Breast epithelium (tissue), 4 donors: ENCODE data around the gene RPUSD1. TPM values are rescaled to one million over a fixed set of nuclear protein-coding genes. Genes with fewer than 3 reads are reported as not detected.

Source experiments
- DNase-seq, 2 donors: peaks; one replicate each; pipeline ENCODE4 v3.0.0-alpha.2; 2019; ENCODE audit warnings: low spot score in 2 of 2
- H3K27ac ChIP-seq, 2 donors: fragments of 200-600 bp; sonication (generic) in 1 of 2; one replicate each; pipeline ENCODE4 v1.5.1; 2016 to 2019; ENCODE audit warnings: mild to moderate bottlenecking in 1 of 2
- H3K27me3 ChIP-seq, 2 donors: fragments of 200-600 bp; sonication (generic) in 1 of 2; one replicate each; pipeline versions ENCODE4 v1.5.1 to v1.6.0; 2017 to 2019; ENCODE audit warnings: control low read depth in 1 of 2, mild to moderate bottlenecking in 1 of 2
- H3K36me3 ChIP-seq: fragments of 200-600 bp; one replicate; pipeline ENCODE4 v1.5.1; 2019
- H3K4me1 ChIP-seq, 2 donors: fragments of 200-600 bp; sonication (generic); one replicate each; pipeline ENCODE4 v1.5.1; 2016 to 2019; ENCODE audit warnings: control low read depth in 1 of 2
- H3K4me3 ChIP-seq, 3 donors: fragments of 200-600 bp; sonication (generic); 1 replicate in 2 of 3; 2 replicates in 1 of 3; pipeline ENCODE4 v1.5.1; 2016 to 2019; ENCODE audit warnings: mild to moderate bottlenecking in 3 of 3, moderate library complexity in 2 of 3
- H3K9me3 ChIP-seq, 2 donors: fragments of 200-600 bp; sonication (generic) in 1 of 2; one replicate each; pipeline ENCODE4 v1.5.1; 2016 to 2019; ENCODE audit warnings: control low read depth in 1 of 2
- CTCF ChIP-seq, 3 donors: fragments of 450-650 bp; IDR thresholded peaks; one replicate each; pipeline ENCODE4 v1.5.1; 2016 to 2017; ENCODE audit warnings: antibody characterized with exemption in 3 of 3, mild to moderate bottlenecking in 3 of 3, moderate library complexity in 3 of 3
- POLR2A ChIP-seq: fragments of 450-650 bp; IDR thresholded peaks from one replicate; pipeline ENCODE4 v1.6.1; 2016; ENCODE audit warnings: antibody characterized with exemption, mild to moderate bottlenecking, moderate library complexity
- POLR2AphosphoS5 ChIP-seq, 3 donors: sonication (generic); formaldehyde crosslinking; IDR thresholded peaks; one replicate each; pipeline ENCODE4 v1.6.1; 2017; ENCODE audit warnings: antibody characterized with exemption in 3 of 3
- intact Hi-C: fragments of 100-400 bp; cut with DNase I; formaldehyde crosslinking; loops from one replicate; pipeline ENCODE4 v1.15.1; 2023; ENCODE audit warnings: low total_unique reads
- total RNA-seq, 3 donors: library from RNA; depleted of rRNA; stranded (reverse); fragments of >200 nt; gene quantifications; one replicate each; pipeline ENCODE4 v1.1.0, GENCODE V29; 2016

The RPUSD1 gene
- total RNA-seq, 3 donors from 2014 or later: 13.1 to 18.4 (median 16.1) TPM

GRCh38 chr16:807347-808084 is 19.3 kb upstream of the RPUSD1 start:
- H3K36me3 ChIP-seq: no peaks in the 10 kb centered on the region
- peak overlapping the region; percentile 75 to 94 (median 84) for H3K4me3 ChIP-seq
- TF ChIP-seq POLR2A (peak; percentile 56), CTCF (IDR thresholded peaks at IDR 0.05) (no peak), POLR2AphosphoS5 (IDR thresholded peaks at IDR 0.05) (peak; percentile 60 to 89 (median 84))
- H3K27ac ChIP-seq: peak overlapping the region; percentile 95 to 98
- peak; percentile 92 for DNase-seq
- intact Hi-C loops: no loop called here
- H3K27me3 ChIP-seq: peaks cover 0 to 9% of the 10 kb centered on the region in 2 donors
- H3K9me3 ChIP-seq: peaks cover 0 to 4% of the 10 kb centered on the region in 2 donors
- no peaks in the 10 kb centered on the region for H3K4me1 ChIP-seq

GRCh38 chr16:805474-805873 is 17.3 kb upstream of the RPUSD1 start:
- Histone ChIP-seq H3K27ac (no peak overlapping the region), H3K4me1 (no peaks in the 10 kb centered on the region), H3K27me3 (peaks cover 4 to 30% of the 10 kb centered on the region in 2 donors), H3K4me3 (no peak overlapping the region), H3K9me3 (no peaks in the 10 kb centered on the region), H3K36me3 (no peaks in the 10 kb centered on the region)
- DNase-seq: no peak
- intact Hi-C loops: no loop called here
- TF ChIP-seq CTCF (IDR thresholded peaks at IDR 0.05) (no peak), POLR2A (no peak), POLR2AphosphoS5 (IDR thresholded peaks at IDR 0.05) (no peak)

GRCh38 chr16:804193-805048 is 16.2 kb upstream of the RPUSD1 start:
- Histone ChIP-seq H3K36me3 (no peaks in the 10 kb centered on the region), H3K27ac (no peak overlapping the region), H3K4me1 (peaks cover 0 to 4% of the 10 kb centered on the region in 2 donors), H3K4me3 (no peak overlapping the region), H3K9me3 (no peaks in the 10 kb centered on the region), H3K27me3 (peaks cover 4 to 40% of the 10 kb centered on the region in 2 donors)
- intact Hi-C loops: no loop called here
- TF ChIP-seq POLR2A (no peak), POLR2AphosphoS5 (IDR thresholded peaks at IDR 0.05) (no peak), CTCF (IDR thresholded peaks at IDR 0.05) (no peak)
- no peak for DNase-seq

GRCh38 chr16:803754-804080 is 15.5 kb upstream of the RPUSD1 start:
- no peak overlapping the region for H3K4me3 ChIP-seq
- H3K27me3 ChIP-seq: peaks cover 4 to 47% of the 10 kb centered on the region in 2 donors
- no peaks in the 10 kb centered on the region for H3K36me3 ChIP-seq
- H3K4me1 ChIP-seq: peaks cover 0 to 4% of the 10 kb centered on the region in 2 donors
- no peak for DNase-seq
- intact Hi-C loops: no loop called here
- no peaks in the 10 kb centered on the region for H3K9me3 ChIP-seq
- no peak for TF ChIP-seq CTCF (IDR thresholded peaks at IDR 0.05)
- TF ChIP-seq POLR2AphosphoS5 (IDR thresholded peaks at IDR 0.05): no peak
- no peak for TF ChIP-seq POLR2A
- no peak overlapping the region for H3K27ac ChIP-seq
